ENCODE measurements around the gene KPNA4. TPM values are rescaled to one million over a fixed set of nuclear protein-coding genes. Genes with fewer than 3 reads are reported as not detected.
A peak's percentile ranks its signal among the peaks of the same experiment; 100 is the strongest.

The KPNA4 gene
- total and polyA plus RNA-seq, 2 of the 4 experiments (the other 2 are of a cell fraction) = 12.9 to 46.1 TPM

DNA sequence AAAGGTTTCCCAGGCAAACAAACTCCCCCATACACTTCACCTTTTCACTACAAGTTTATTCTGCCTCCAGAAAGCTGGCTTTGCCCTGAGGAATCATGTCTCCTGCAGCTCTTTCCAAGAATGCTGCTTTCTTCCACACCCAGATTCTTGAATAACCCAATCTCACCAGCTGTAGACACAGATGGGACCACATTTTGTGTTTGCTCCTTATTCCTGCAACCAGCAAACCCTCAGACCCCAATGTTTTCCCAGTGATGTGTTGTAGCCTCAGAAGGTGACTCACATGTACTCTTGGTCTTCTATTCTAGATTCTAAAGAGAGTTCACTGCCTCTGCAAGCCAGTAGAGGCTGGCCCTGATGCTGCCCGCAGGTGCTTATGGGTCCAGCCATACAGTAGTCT lies 92.2 kb downstream of the KPNA4 start:
- Histone ChIP-seq H2AK5ac (ENCODE audit: low read depth, low read length) (peak overlapping the region; percentile 36; the same call in 1 of the 2 replicates), H2AFZ (replicated peaks; ENCODE audit: low read length, poor library complexity) (peak overlapping the region; percentile 12), H2BK20ac (ENCODE audit: low read depth, low read length) (peak overlapping the region; percentile 47), H3K14ac (replicated peaks; ENCODE audit: low read depth, low read length) (peak overlapping the region; percentile 14; the same call in 1 of the 2 replicates), H3K79me1 (ENCODE audit: low read depth in 1 of 2, low read length in 2 of 2) (no peaks in the 10 kb centered on the region; a peak in 1 of 4 replicates), H3K18ac (ENCODE audit: low read depth, low read length) (no peak overlapping the region; the same call in 1 of the 2 replicates), H3K23ac (ENCODE audit: low read depth, low read length) (peak overlapping the region; percentile 11; the same call in 1 of the 2 replicates), H3K9me3 (ENCODE audit: control insufficient read depth, insufficient read depth, low read length) (peaks cover 8% of the 10 kb centered on the region), H2BK5ac (ENCODE audit: low read depth, low read length, poor library complexity, severe bottlenecking) (peak overlapping the region; percentile 31), H3K56ac (ENCODE audit: extremely low read depth, insufficient read depth, low read length) (no peak overlapping the region), H3K4me3 (ENCODE audit: insufficient read depth, low read depth, low read length) (no peak overlapping the region), H3K36me3 (ENCODE audit: control insufficient read depth, insufficient read depth, low read length) (no peaks in the 10 kb centered on the region), H3K9me1 (ENCODE audit: insufficient read depth, low read length) (peaks cover 11% of the 10 kb centered on the region), H2AK9ac (replicated peaks; ENCODE audit: low read depth, low read length, poor library complexity) (no peak overlapping the region), H4K8ac (ENCODE audit: low read depth in 2 of 2, low read length in 2 of 2) (no peak overlapping the region), H2BK15ac (ENCODE audit: low read depth, low read length) (no peak overlapping the region; the same call in 2 of the 3 replicates), H3K4ac (ENCODE audit: low read depth, low read length) (peak overlapping the region; percentile 53), H4K91ac (ENCODE audit: insufficient read depth, low read depth, low read length) (peak overlapping the region; percentile 20; the same call in 1 of the 2 replicates), H3K4me1 (ENCODE audit: control insufficient read depth, insufficient read depth, low read length) (peaks cover 20% of the 10 kb centered on the region), H2BK120ac (ENCODE audit: low read depth, low read length) (peak overlapping the region; percentile 74), H3K9ac (ENCODE audit: low read depth, low read length) (no peak overlapping the region), H4K5ac (ENCODE audit: low read depth, low read length) (no peak overlapping the region), H3K4me2 (ENCODE audit: low read depth, low read length) (no peak overlapping the region), H3K27ac (ENCODE audit: insufficient read depth, low read length) (no peak overlapping the region), H3K27me3 (ENCODE audit: control insufficient read depth, insufficient read depth, low read length) (no peaks in the 10 kb centered on the region), H4K20me1 (ENCODE audit: insufficient read depth, low read length) (no peaks in the 10 kb centered on the region)
- POLR2A ChIA-PET (ENCODE audit: unreplicated experiment) = no interaction called here
- dilution Hi-C loops (cut with HindIII; ENCODE audit: low sequenced_read_pairs, unreplicated experiment) (no loop called here), in situ Hi-C loops (cut with MboI; ENCODE audit: low sequenced_read_pairs) (no loop called here), intact Hi-C loops (cut with micrococcal nuclease) (no loop called here)
- CTCF ChIA-PET = no interaction called here
- WGBS, 2 experiments (ENCODE audit: extremely low coverage in 2 of 2, insufficient read length in 1 of 2) = 83% methylated on average over 1 of the region's 1 CpG; no CpG with 5 or more reads in 1 of the 2 experiments
- ATAC-seq (ENCODE audit: low read depth) (no peak), DNase-seq (peak; percentile 85)
- BruUV-seq (replicated peaks) = no TSS peak
- TF ChIP-seq SMC3 (IDR thresholded peaks at IDR 0.05; ENCODE audit: low read depth, low read length) = no peak
- TF ChIP-seq MAZ (IDR thresholded peaks at IDR 0.05; ENCODE audit: borderline replicate concordance, low read depth, low read length) = no peak
- TF ChIP-seq RAD21 (IDR thresholded peaks at IDR 0.05; ENCODE audit: low read length) = no peak
- no peak for TF ChIP-seq RCOR1 (IDR thresholded peaks at IDR 0.05; ENCODE audit: insufficient replicate concordance, low read length)
- TF ChIP-seq, protein P1, sequence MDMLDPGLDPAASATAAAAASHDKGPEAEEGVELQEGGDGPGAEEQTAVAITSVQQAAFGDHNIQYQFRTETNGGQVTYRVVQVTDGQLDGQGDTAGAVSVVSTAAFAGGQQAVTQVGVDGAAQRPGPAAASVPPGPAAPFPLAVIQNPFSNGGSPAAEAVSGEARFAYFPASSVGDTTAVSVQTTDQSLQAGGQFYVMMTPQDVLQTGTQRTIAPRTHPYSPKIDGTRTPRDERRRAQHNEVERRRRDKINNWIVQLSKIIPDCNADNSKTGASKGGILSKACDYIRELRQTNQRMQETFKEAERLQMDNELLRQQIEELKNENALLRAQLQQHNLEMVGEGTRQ (IDR thresholded peaks at IDR 0.05; ENCODE audit: low read depth, low read length) = no peak
- no peak for TF ChIP-seq NFE2L2 (IDR thresholded peaks at IDR 0.05; ENCODE audit: low read depth, low read length)
- TF ChIP-seq, protein P2, sequence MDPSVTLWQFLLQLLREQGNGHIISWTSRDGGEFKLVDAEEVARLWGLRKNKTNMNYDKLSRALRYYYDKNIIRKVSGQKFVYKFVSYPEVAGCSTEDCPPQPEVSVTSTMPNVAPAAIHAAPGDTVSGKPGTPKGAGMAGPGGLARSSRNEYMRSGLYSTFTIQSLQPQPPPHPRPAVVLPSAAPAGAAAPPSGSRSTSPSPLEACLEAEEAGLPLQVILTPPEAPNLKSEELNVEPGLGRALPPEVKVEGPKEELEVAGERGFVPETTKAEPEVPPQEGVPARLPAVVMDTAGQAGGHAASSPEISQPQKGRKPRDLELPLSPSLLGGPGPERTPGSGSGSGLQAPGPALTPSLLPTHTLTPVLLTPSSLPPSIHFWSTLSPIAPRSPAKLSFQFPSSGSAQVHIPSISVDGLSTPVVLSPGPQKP (IDR thresholded peaks at IDR 0.05; ENCODE audit: borderline replicate concordance, low read depth, low read length) = no peak
- no peak for TF ChIP-seq POLR2A (IDR thresholded peaks at IDR 0.05; ENCODE audit: low read depth, low read length)
- TF ChIP-seq MAFK (IDR thresholded peaks at IDR 0.05; ENCODE audit: low read depth, low read length) = no peak
- TF ChIP-seq BHLHE40 (IDR thresholded peaks at IDR 0.05; ENCODE audit: low read depth, low read length) = no peak
- no peak for TF ChIP-seq CEBPB (IDR thresholded peaks at IDR 0.05; ENCODE audit: low read depth, low read length)
- no peak for TF ChIP-seq MXI1 (IDR thresholded peaks at IDR 0.05; ENCODE audit: borderline replicate concordance, low read depth, low read length)
- no peak for TF ChIP-seq FOS (IDR thresholded peaks at IDR 0.05; ENCODE audit: low read depth, low read length)
- TF ChIP-seq RFX5 (IDR thresholded peaks at IDR 0.05; ENCODE audit: low read depth, low read length) = no peak
- TF ChIP-seq, protein P3, sequence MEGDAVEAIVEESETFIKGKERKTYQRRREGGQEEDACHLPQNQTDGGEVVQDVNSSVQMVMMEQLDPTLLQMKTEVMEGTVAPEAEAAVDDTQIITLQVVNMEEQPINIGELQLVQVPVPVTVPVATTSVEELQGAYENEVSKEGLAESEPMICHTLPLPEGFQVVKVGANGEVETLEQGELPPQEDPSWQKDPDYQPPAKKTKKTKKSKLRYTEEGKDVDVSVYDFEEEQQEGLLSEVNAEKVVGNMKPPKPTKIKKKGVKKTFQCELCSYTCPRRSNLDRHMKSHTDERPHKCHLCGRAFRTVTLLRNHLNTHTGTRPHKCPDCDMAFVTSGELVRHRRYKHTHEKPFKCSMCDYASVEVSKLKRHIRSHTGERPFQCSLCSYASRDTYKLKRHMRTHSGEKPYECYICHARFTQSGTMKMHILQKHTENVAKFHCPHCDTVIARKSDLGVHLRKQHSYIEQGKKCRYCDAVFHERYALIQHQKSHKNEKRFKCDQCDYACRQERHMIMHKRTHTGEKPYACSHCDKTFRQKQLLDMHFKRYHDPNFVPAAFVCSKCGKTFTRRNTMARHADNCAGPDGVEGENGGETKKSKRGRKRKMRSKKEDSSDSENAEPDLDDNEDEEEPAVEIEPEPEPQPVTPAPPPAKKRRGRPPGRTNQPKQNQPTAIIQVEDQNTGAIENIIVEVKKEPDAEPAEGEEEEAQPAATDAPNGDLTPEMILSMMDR (conservative IDR thresholded peaks at IDR 0.05; ENCODE audit: low read depth, low read length) = no peak

All from IMR-90 (cell line).